ENCODE results near the gene RBMS2. TPM values are rescaled to one million over a fixed set of nuclear protein-coding genes. Genes with fewer than 3 reads are reported as not detected.

Gene RBMS2
- polyA plus RNA-seq, 3 donors: 5.1 to 8.2 (median 6.5) TPM

DNA sequence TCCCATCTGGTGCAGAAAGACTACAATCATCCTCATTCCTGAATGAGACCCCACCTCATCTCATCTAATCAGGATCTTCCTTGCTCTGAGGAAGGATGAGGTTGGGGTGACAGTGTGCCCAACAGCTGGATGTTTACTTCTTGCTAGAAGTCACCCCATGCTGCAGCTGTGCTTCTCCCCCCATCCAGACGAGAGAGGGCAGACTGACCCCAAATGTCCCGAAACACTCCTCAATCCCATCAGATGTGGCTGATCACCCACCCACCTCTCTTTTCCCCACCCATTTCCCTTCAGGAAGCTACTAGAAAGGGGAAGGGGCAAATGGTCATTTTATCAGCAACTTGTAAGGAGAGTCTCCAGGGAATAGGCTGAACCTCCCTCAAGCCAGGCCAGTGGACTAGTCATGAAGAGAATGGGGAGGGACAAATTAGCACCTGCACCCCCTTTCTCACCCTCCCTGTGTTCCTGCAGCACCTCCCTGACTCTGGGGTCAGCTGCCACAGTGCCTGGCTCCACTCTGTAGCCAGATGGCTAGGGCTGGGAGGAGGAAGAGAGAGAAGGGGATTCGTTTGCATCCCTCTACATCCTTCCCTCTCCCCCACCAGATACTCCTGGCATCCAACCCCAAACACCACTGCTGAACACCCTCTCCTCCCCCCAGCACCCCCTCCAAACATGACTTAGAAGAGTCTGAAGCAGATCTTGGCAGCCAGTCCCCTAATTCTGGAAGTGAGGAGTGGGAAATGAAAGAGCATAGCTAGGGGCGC lies 111.3 kb downstream of the RBMS2 start:
- no peaks in the 10 kb centered on the region for H3K27me3 Mint-ChIP-seq (ENCODE audit: low read depth in 3 of 3)
- no peak overlapping the region for H3K9ac ChIP-seq (ENCODE audit: insufficient read depth, low read length, poor library complexity, severe bottlenecking)
- DNase-seq: peak in 1 of 3 donors; percentile 8
- H3K4me3 ChIP-seq (replicated peaks in 1 of 3; ENCODE audit: low read depth in 2 of 3, low read length in 3 of 3): peak overlapping the region; percentile 11 to 94 (median 19)
- H3K27ac ChIP-seq (ENCODE audit: low read depth in 1 of 2, low read length in 2 of 2): peak overlapping the region in 1 of 2 donors; percentile 63
- H3K27me3 ChIP-seq (ENCODE audit: control insufficient read depth in 2 of 2, insufficient read depth in 2 of 2, low read length in 2 of 2): no peaks in the 10 kb centered on the region
- peaks cover 85% of the 10 kb centered on the region for H3K79me2 ChIP-seq (ENCODE audit: insufficient read depth, low read length)
- H3K36me3 ChIP-seq (replicated peaks in 1 of 2; ENCODE audit: control insufficient read depth in 1 of 2, insufficient read depth in 2 of 2, low read length in 2 of 2): peaks cover 4 to 8% of the 10 kb centered on the region in 2 donors
- H3K9me3 ChIP-seq (replicated peaks in 1 of 2; ENCODE audit: control insufficient read depth in 1 of 2, insufficient read depth in 1 of 2, low read length in 2 of 2): no peaks in the 10 kb centered on the region
- H3K4me2 ChIP-seq (replicated peaks; ENCODE audit: extremely low read depth, low read length, poor library complexity, severe bottlenecking): peak overlapping the region; percentile 99
- peak overlapping the region; percentile 74 to 89 (median 84) for H3K27ac Mint-ChIP-seq
- H3K4me1 ChIP-seq (ENCODE audit: control insufficient read depth in 1 of 2, insufficient read depth in 2 of 2, low read length in 2 of 2): peaks cover 72 to 82% of the 10 kb centered on the region in 2 donors
- intact Hi-C loops (cut with micrococcal nuclease): no loop called here
- H3K4me3 Mint-ChIP-seq: peak overlapping the region; percentile 68 to 99
- H3K9me3 Mint-ChIP-seq: no peaks in the 10 kb centered on the region
- H3K4me1 Mint-ChIP-seq: peaks cover 80% of the 10 kb centered on the region
- WGBS (ENCODE audit: insufficient coverage): 20% methylated on average over 1 of the region's 4 CpGs
- H2AFZ ChIP-seq (ENCODE audit: insufficient read depth, low read depth, low read length, poor library complexity, severe bottlenecking): no peak overlapping the region
- peaks cover 4 to 12% of the 10 kb centered on the region in 2 donors for H3K36me3 Mint-ChIP-seq
- peaks cover 53% of the 10 kb centered on the region for H4K20me1 ChIP-seq (ENCODE audit: insufficient read depth, low read length)
- TF ChIP-seq CTCF (IDR thresholded peaks at IDR 0.05): no peak

DNA sequence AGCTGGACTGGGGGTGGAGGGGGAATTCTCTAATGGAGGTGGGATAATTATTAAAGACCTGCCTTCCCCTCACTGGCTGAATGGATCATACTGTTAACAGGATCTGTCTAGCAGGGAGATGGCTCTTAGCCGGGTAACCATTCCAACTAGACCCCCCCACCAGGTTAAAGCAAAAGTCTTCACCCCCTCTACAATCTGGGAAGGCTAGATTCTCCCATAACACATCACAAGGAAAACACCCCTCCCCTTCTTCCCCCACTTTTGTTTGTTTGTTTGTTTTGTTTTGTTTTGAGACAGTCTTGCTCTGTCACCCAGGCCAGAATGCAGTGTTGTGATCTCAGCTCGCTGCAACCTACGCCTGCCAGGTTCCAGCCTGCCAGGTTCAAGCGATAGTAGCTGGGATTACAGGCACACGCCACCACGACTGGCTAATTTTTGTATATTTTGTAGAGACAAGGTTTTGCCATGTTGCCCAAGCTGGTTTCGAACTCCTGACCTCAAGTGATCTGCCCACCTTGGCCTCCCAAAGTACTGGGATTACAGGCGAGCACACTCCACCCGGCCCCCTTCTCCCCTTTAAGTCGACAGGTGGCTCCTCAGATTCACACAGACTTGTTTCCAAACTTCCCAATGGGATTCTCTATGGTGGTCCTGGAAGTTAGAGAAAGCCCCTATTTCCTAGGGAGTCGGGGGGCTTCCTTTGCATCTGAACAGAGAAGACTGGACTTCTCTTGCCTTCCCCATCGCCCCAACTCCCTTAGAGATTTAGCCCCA lies 112.0 kb downstream of the RBMS2 start:
- H2AFZ ChIP-seq (ENCODE audit: insufficient read depth, low read depth, low read length, poor library complexity, severe bottlenecking): peak overlapping the region; percentile 64
- DNase-seq: no peak
- TF ChIP-seq CTCF (IDR thresholded peaks at IDR 0.05): no peak
- H3K27me3 ChIP-seq (ENCODE audit: control insufficient read depth in 2 of 2, insufficient read depth in 2 of 2, low read length in 2 of 2): no peaks in the 10 kb centered on the region
- peak overlapping the region in 5 of 7 donors; percentile 13 to 98 (median 87) for H3K27ac Mint-ChIP-seq
- H3K4me3 ChIP-seq (replicated peaks in 1 of 3; ENCODE audit: low read depth in 2 of 3, low read length in 3 of 3): peak overlapping the region; percentile 68 to 94 (median 80)
- H4K20me1 ChIP-seq (ENCODE audit: insufficient read depth, low read length): peaks cover 53% of the 10 kb centered on the region
- peaks cover 82% of the 10 kb centered on the region for H3K79me2 ChIP-seq (ENCODE audit: insufficient read depth, low read length)
- H3K27me3 Mint-ChIP-seq (ENCODE audit: low read depth in 3 of 3): no peaks in the 10 kb centered on the region
- peaks cover 68 to 82% of the 10 kb centered on the region in 2 donors for H3K4me1 ChIP-seq (ENCODE audit: control insufficient read depth in 1 of 2, insufficient read depth in 2 of 2, low read length in 2 of 2)
- peak overlapping the region; percentile 95 to 99 for H3K4me3 Mint-ChIP-seq
- H3K36me3 Mint-ChIP-seq: peaks cover 12 to 19% of the 10 kb centered on the region in 2 donors
- H3K9me3 ChIP-seq (replicated peaks in 1 of 2; ENCODE audit: control insufficient read depth in 1 of 2, insufficient read depth in 1 of 2, low read length in 2 of 2): no peaks in the 10 kb centered on the region
- H3K4me1 Mint-ChIP-seq: peaks cover 79% of the 10 kb centered on the region
- peak overlapping the region; percentile 99 for H3K4me2 ChIP-seq (replicated peaks; ENCODE audit: extremely low read depth, low read length, poor library complexity, severe bottlenecking)
- WGBS (ENCODE audit: insufficient coverage): 80% methylated on average over 6 of the region's 12 CpGs
- intact Hi-C loops (cut with micrococcal nuclease): no loop called here
- no peaks in the 10 kb centered on the region for H3K9me3 Mint-ChIP-seq
- peaks cover 12 to 16% of the 10 kb centered on the region in 2 donors for H3K36me3 ChIP-seq (replicated peaks in 1 of 2; ENCODE audit: control insufficient read depth in 1 of 2, insufficient read depth in 2 of 2, low read length in 2 of 2)
- peak overlapping the region; percentile 68 for H3K9ac ChIP-seq (ENCODE audit: insufficient read depth, low read length, poor library complexity, severe bottlenecking)
- H3K27ac ChIP-seq (ENCODE audit: low read depth in 1 of 2, low read length in 2 of 2): peak overlapping the region in 1 of 2 donors; percentile 92

Data from CD14-positive monocyte (primary cell).